ENCODE results near the gene IGFBPL1. TPM values are rescaled to one million over a fixed set of nuclear protein-coding genes. Genes with fewer than 3 reads are reported as not detected.
A peak's percentile ranks its signal among the peaks of the same experiment; 100 is the strongest.
"Not testable (repeated sequence)": the region's sequence is repeated elsewhere in the genome, so short reads cannot be mapped to it uniquely, and the experiment has no call there.

Gene IGFBPL1
- total and polyA plus RNA-seq, 2 of the 13 experiments (the other 11 are each of a cell fraction or from before 2014, with no cell fraction given) = 0.24 TPM; not detected in 1

GRCh38 chr9:38399191-38399590, 25.1 kb downstream of the IGFBPL1 start:
- H2AFZ ChIP-seq (ENCODE audit: low read length); intact Hi-C loops (cut with micrococcal nuclease; ENCODE audit: unreplicated experiment); ATAC-seq; DNase-seq (ENCODE audit: low spot score); H3K27ac ChIP-seq (ENCODE audit: extremely low read length, insufficient read depth, low read length); H4K20me1 ChIP-seq (ENCODE audit: insufficient read depth, low read length); FAIRE-seq; BruUV-seq (replicated peaks); H3K9ac ChIP-seq (ENCODE audit: insufficient read depth, low read depth, low read length); H3K27me3 ChIP-seq (ENCODE audit: control insufficient read depth in 1 of 2, insufficient read depth in 2 of 2, low read length in 2 of 2); H3K9me3 ChIP-seq (ENCODE audit: low read length); H3K4me2 ChIP-seq (ENCODE audit: low read depth, low read length); H3K4me3 ChIP-seq (replicated peaks in 1 of 3; ENCODE audit: insufficient read depth in 1 of 3, low read depth in 2 of 3, low read length in 3 of 3); in situ Hi-C loops (cut with HindIII; ENCODE audit: extremely low pct_ligation_motif_present, low pct_unique_long_range_greater_than_20kb): not testable (repeated sequence)
- Histone ChIP-seq H3K36me3 (replicated peaks in 1 of 2; ENCODE audit: control insufficient read depth in 1 of 2, insufficient read depth in 2 of 2, low read length in 2 of 2) (peaks cover 20 to 42% of the 10 kb centered on the region in 2 experiments), H3K79me2 (ENCODE audit: insufficient read depth, low read length) (peaks cover 33% of the 10 kb centered on the region), H3K4me1 (ENCODE audit: insufficient read depth, low read length) (peaks cover 49% of the 10 kb centered on the region)
- CTCF ChIA-PET (ENCODE audit: low intra/inter-chr PET ratio, low total read pairs) = interaction anchor here (0.6 to 5.0 kb wide), 2 partner anchors 27 to 334 kb away, joined by 3 to 90 read pairs; no protein-coding TSS in a partner anchor
- TF ChIP-seq POLR2A (IDR thresholded peaks at IDR 0.05; ENCODE audit: insufficient read depth in 1 of 2, low read depth in 2 of 2, low read length in 2 of 2) = peak; percentile 35 to 40; a peak in 1 of 4 replicates
- 89% methylated on average over 1 of the region's 1 CpG for WGBS (ENCODE audit: low lambda C conversion rate)
- POLR2A ChIA-PET = interaction anchor here (1.3 kb wide), 1 partner anchor 18 kb away, joined by 3 read pairs; no protein-coding TSS in a partner anchor

DNA sequence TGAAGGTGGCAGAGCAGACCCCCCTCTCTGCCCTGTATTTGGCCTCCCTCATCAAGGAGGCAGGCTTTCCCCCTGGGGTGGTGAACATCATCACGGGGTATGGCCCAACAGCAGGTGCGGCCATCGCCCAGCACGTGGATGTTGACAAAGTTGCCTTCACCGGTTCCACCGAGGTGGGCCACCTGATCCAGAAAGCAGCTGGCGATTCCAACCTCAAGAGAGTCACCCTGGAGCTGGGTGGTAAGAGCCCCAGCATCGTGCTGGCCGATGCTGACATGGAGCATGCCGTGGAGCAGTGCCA, 27.9 kb downstream of the IGFBPL1 start:
- no peak for FAIRE-seq
- H4K20me1 ChIP-seq (ENCODE audit: insufficient read depth, low read length) = no peaks in the 10 kb centered on the region
- TF ChIP-seq ZNF335 (CRISPR knock-in tag; IDR thresholded peaks at IDR 0.05) (no peak), POLR2A (IDR thresholded peaks at IDR 0.05; ENCODE audit: insufficient read depth in 1 of 2, low read depth in 2 of 2, low read length in 2 of 2) (peak in 1 of 2 experiments; percentile 19; a peak in 1 of 4 replicates), NRL (CRISPR knock-in tag; IDR thresholded peaks at IDR 0.05; ENCODE audit: borderline replicate concordance) (no peak), ZNF562 (CRISPR knock-in tag; IDR thresholded peaks at IDR 0.05; ENCODE audit: borderline replicate concordance) (no peak), NPAS2 (CRISPR knock-in tag; IDR thresholded peaks at IDR 0.05; ENCODE audit: borderline replicate concordance) (no peak), AGO2 (optimal IDR thresholded peaks at IDR 0.05; ENCODE audit: low read depth, low read length) (peak; percentile 67)
- TF ChIP-seq, protein P1, sequence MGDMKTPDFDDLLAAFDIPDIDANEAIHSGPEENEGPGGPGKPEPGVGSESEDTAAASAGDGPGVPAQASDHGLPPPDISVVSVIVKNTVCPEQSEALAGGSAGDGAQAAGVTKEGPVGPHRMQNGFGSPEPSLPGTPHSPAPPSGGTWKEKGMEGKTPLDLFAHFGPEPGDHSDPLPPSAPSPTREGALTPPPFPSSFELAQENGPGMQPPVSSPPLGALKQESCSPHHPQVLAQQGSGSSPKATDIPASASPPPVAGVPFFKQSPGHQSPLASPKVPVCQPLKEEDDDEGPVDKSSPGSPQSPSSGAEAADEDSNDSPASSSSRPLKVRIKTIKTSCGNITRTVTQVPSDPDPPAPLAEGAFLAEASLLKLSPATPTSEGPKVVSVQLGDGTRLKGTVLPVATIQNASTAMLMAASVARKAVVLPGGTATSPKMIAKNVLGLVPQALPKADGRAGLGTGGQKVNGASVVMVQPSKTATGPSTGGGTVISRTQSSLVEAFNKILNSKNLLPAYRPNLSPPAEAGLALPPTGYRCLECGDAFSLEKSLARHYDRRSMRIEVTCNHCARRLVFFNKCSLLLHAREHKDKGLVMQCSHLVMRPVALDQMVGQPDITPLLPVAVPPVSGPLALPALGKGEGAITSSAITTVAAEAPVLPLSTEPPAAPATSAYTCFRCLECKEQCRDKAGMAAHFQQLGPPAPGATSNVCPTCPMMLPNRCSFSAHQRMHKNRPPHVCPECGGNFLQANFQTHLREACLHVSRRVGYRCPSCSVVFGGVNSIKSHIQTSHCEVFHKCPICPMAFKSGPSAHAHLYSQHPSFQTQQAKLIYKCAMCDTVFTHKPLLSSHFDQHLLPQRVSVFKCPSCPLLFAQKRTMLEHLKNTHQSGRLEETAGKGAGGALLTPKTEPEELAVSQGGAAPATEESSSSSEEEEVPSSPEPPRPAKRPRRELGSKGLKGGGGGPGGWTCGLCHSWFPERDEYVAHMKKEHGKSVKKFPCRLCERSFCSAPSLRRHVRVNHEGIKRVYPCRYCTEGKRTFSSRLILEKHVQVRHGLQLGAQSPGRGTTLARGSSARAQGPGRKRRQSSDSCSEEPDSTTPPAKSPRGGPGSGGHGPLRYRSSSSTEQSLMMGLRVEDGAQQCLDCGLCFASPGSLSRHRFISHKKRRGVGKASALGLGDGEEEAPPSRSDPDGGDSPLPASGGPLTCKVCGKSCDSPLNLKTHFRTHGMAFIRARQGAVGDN (CRISPR knock-in tag; IDR thresholded peaks at IDR 0.05) = peak; percentile 32; the same call in 1 of the 2 replicates
- H3K36me3 ChIP-seq (replicated peaks in 1 of 2; ENCODE audit: control insufficient read depth in 1 of 2, insufficient read depth in 2 of 2, low read length in 2 of 2) = peaks cover 20 to 42% of the 10 kb centered on the region in 2 experiments
- no peak overlapping the region for H2AFZ ChIP-seq (ENCODE audit: low read length)
- H3K4me3 ChIP-seq (replicated peaks in 1 of 3; ENCODE audit: insufficient read depth in 1 of 3, low read depth in 2 of 3, low read length in 3 of 3) = no peak overlapping the region
- H3K4me2 ChIP-seq (ENCODE audit: low read depth, low read length) = no peak overlapping the region
- ChIA-PET CTCF (ENCODE audit: low intra/inter-chr PET ratio, low total read pairs) (no interaction called here), POLR2A (no interaction called here)
- peaks cover 50% of the 10 kb centered on the region for H3K79me2 ChIP-seq (ENCODE audit: insufficient read depth, low read length)
- no peak for ATAC-seq
- H3K27me3 ChIP-seq (ENCODE audit: control insufficient read depth in 1 of 2, insufficient read depth in 2 of 2, low read length in 2 of 2) = no peaks in the 10 kb centered on the region; a peak in 1 of 5 replicates
- H3K9ac ChIP-seq (ENCODE audit: insufficient read depth, low read depth, low read length) = no peak overlapping the region
- intact Hi-C loops (cut with micrococcal nuclease; ENCODE audit: unreplicated experiment) (no loop called here), in situ Hi-C loops (cut with HindIII; ENCODE audit: extremely low pct_ligation_motif_present, low pct_unique_long_range_greater_than_20kb) (no loop called here)
- no peak for DNase-seq (ENCODE audit: low spot score)
- peaks cover 56% of the 10 kb centered on the region for H3K4me1 ChIP-seq (ENCODE audit: insufficient read depth, low read length)
- H3K27ac ChIP-seq (ENCODE audit: extremely low read length, insufficient read depth, low read length) = no peak overlapping the region
- no TSS peak for BruUV-seq (replicated peaks)
- WGBS (ENCODE audit: low lambda C conversion rate) = 84% methylated on average over 7 of the region's 10 CpGs
- no peaks in the 10 kb centered on the region for H3K9me3 ChIP-seq (ENCODE audit: low read length)

All from HepG2 (cell line).